Fibroblast of peridontal ligament (primary cell): ENCODE data around the gene CDH12.
A peak's percentile ranks its signal among the peaks of the same experiment; 100 is the strongest.
"Not testable (repeated sequence)": the region's sequence is repeated elsewhere in the genome, so short reads cannot be mapped to it uniquely, and the experiment has no call there.

ENCODE experiments used
- DNase-seq: peaks from one replicate; pipeline ENCODE4 v3.0.0-alpha.2; 2010; ENCODE audit errors: extremely low read depth

The CDH12 gene

DNA sequence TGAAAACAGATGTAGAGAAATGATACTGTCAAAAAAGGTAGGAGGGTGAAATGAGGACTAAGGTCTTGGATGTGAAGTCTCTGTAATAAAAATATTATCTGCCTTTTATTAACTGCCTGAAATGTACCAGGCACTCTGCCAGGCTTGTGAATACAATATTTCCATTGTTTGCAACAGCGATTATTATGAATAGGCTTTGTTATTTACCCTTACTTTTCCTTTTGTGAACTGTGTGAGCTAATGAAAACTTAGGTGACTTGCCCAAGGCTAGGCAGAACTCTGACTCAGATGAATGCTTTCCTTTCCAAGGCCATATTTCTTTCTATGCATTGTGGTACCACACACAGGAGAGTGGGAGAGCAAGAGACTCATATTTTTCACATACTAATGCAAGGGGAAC lies 204.1 kb downstream of the CDH12 start:
- DNase-seq = no peak

DNA sequence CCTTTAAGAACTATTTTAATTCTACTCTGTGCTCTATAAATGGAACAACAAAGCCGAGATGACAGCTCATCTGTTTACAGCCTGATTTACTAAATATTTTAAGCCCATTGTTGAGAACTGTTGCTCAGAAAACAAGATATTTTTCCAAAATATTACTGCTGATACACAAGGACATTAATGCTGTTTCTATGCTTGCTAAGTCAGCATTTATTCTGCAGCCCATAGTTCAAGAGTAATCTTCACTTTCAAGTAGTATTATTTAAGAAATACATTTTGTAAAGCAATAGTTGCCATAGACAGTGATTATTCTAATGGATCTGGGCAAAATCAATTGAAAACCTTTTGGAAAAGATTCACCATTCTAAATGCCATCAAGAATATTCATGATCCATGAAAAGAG lies 208.3 kb downstream of the CDH12 start:
- DNase-seq = no peak

DNA sequence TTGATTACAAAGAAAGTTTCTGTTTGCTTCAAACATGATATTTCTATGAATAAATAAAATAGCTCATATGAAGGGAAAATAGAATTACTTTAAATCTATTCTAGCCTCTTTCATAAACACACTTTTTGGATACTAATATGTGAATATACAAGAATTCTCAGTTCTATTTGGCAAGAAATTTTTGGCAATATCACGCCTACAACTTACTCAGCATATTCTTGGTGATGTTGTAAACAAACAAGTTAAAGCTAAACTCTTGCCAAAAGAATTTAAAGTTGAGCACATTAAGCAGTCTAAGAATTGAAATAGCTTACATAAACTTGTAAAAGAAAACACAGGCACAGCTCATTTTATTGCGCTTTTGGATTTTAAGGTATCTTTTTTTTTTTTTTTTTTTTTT lies 209.8 kb downstream of the CDH12 start:
- DNase-seq = no peak

DNA sequence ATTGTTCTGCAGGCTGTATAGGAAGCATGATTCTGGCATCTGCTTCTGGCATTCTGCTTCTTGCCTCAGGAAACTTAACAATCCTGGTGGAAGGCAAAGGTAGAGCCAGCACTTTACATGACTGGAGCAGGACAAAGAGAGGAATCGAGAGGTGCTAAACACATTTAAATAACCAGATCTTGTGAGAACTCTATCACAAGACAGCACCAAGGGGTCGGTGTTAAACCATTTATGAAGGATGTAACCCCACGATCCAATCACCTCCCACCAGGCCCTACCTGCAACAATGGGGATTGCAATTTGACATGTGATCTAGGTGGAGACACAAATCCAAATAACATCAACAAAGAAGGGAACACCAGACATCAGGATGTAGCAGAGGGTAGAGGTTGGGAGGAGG lies 221.5 kb downstream of the CDH12 start:
- DNase-seq = no peak

DNA sequence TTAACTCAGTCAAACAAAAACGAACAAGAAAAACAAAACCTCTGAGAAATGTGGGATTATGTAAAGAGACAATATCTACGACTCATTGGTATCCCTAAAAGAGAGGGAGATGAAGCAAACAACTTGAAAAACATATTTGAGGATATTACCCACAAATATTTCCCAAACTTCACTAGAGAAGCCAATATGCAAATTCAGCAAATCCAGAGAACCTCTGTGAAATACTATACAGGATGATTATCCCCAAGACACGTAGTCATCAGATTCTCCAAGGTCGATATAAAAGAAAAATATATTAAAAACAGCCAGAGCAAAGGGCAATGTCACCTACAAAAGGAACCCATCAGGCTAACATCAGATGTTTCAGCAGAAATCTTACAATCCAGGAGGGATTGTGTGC lies 226.1 kb downstream of the CDH12 start:
- DNase-seq = no peak

DNA sequence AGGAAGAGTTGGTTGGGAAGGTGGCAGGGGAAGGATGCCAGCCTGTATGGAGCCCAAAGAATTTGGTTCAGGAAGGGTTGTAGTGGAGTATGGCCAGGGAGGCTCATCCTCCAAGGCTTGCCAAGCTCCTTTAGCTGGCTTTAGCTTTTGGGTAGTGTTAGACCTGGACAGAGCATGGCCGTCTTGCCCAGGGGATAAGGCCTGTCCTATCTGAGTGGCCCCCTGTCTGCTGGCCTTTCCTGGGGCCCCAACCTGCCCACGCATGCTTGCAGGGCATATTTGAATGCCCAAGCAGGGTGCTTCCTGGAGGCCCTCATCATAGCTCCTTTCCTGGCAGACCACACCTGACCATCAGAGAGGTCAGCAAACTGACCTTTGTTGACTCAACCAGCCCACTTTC lies 227.7 kb downstream of the CDH12 start:
- no peak for DNase-seq

DNA sequence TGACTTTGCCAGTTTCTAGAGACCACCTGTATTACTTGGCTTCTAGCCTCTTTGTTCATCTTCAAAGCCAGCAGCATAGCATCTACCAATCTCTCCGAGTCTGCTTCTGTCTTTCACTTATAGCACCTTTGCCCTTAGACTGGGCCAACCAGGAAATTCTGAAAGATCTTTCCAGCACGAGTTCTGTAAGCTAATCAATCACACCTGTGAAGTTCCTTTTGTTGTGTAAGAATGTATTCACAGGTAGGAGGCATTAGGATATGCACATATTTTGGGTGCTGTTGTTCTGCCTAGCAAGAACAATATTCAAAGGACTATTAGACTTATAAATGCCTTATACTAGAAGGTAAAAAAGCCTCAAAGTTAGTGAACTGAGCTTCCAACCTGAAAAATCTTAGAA lies 232.1 kb downstream of the CDH12 start:
- no peak for DNase-seq

DNA sequence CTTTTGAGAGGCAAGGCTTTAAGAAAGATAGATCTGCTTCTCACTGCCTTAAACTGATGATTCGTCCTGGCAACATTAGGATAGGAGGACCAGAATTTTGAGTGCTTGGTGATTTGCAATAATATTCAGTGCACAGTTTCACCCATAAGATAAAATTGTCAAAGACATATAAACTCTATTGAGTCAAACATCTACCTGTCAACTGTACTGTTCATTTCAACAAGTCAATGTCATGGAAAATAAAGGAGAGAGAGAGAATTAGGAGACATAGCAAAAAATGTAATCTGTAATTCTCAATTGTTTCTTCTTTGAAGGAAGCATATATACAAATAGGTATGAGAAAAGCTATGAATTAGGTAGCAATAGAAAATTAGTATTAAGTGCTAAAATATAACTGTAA lies 237.2 kb downstream of the CDH12 start:
- DNase-seq = no peak

DNA sequence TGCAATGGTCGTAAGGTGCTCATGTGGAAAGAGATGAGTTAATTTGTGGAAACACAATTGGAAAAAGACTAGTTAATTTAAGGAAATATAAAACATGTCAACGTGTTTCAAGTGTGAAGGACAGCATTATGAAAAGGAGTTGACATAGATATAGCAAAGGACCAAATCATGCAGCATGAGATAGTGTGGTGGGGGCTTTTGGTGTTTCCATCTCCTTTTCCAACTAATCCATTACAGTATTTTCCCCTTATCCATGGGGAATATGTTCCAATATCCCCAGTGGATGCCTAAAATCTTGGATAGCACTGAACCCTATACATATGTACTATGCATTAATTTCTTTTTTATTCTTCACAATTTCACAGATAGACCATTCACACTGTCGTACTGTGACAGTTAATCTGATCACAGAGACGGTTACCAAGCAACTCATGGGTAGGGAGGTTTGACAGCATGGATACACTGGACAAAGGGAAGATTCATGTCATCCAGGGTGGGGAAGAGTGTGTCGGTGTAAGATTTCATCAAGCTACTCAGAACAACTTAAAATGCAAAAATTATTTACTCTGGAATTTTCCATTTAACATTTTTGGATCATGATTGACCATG lies 238.6 kb downstream of the CDH12 start:
- no peak for DNase-seq

DNA sequence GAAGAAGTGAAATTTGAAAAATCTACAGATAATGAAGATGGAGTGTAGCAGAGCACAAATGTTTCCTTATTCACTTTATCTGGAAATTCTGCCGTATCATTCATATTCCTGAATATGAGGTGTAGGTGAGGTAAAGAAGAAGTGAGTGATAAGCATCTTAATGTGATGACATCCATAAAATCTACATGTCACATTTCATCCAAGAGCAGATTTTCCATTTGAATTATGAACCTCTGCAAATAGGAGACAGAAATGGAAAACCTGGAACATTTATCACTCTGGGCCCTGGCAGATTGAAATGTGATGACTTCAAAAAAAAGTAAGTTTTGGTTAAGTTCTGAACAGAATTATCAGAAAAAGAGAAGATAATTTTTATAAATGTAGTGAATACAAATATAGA lies 240.2 kb downstream of the CDH12 start:
- DNase-seq = no peak

DNA sequence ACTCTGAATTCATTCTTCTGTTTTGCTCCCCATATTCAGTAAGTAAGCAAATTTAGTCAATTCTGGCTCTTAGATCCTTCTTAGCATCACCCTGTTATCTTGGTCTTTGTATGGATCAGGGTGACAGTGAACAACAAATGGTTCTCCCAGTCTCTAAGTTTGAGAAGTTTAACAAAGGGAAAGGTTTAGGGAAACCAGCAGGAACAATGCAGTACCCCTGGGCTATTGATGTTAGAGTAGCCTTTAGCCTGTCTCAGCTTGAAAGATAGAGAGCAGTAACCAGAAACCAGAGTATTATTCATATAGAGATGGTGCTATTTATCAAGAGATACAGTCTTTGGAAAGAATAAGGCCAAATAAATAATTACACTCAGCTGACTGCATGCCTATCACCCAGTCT lies 241.8 kb downstream of the CDH12 start:
- no peak for DNase-seq

DNA sequence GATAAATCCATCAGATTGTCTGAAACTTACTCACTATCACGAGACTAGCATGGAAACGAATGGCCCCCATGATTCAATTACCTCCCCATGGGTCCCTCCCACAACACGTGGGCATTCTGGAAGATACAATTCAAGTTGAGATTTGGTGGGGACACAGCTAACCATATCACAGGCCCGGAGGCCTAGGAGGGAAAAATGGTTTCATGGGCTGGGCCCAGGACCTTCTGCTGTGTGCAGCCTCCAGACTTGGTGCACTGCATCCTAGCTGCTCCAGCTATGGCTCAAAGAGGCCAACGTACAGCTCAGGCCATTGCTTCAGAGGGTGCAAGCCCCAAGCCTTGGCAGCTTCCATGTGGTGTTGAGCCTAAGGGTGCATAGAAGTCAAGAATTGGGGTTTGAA lies 245.6 kb downstream of the CDH12 start:
- not testable (repeated sequence) for DNase-seq

DNA sequence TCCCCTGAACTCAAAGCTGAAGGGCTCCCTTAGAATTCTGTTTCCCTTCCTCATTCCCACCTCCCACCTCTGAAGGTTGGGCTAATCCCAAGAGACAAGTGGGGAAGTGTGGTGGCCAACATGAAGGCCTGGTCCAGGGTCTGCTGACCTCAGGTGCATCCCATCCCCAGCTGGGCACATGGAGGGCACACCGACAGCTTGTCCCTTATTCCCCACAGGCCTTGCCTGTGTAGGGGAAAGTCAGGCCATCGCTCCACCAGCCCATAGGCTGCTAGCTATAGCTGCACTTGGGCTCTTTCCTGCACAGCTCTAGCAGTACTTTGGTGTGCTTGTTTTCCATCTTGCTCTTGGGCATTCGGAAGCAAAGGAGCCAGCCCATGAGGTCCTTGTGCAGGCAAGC lies 247.7 kb downstream of the CDH12 start:
- DNase-seq = no peak

DNA sequence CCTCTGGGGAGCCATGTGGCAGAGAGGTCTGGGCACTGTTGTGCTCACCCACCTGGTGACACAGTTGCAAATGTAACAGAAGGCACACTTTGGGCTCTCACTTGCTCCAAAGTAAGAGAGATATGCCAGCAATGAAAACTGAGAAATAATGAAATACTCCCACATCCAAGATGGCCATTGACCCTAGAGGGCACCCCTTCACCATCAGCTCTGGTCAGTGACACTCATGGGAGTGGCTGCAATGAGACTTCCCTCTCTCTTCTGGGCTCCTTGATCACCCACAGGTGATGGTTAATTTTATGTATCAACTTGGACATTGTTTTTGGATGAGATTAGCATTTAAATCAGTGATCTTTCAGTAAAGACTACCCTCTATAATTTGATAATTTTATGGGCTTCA lies 248.4 kb downstream of the CDH12 start:
- DNase-seq = no peak

DNA sequence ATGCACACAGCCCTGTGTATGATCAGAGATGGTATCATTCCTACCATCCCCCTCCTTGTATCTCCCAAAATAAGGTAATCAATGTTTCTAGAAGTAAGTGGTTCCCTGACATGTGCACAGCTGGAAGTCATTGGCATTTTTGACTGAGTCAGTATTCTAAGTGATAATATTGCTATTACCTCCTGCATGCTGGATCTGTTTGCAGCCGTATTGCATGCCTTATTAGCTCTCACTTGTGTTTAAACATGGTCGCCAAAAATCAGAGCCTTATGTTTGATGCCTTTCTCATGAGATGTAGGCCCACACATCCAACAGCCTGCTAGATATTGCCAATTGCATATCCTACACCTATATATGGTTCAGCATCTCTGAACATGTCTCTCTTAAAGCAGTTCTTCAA lies 254.3 kb downstream of the CDH12 start:
- no peak for DNase-seq

DNA sequence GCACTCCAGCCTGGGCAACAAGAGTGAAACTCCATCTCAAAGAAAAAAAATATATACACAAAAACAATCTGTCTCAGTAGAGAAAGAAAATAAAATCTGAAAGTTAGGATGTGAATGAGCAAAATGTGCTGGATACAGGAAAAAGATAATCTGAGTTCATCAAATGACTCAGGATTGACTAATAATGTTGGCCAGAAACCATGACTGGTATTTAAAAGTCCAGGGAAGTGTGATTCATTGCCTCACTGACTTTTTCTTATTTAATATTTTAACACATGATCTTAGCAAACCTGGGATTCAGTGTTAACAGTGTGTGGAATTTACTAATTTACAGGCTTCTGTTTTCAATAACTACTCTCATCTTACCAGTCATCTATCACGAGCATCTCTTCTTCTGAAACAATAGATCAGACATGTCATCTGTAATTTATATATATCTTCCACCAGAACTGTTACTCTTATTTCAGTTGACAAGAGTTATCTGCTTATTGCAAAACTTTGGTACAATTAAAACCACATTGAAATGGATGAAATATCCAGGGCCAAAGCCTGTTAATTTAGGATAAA lies 256.7 kb downstream of the CDH12 start:
- peak; percentile 61 for DNase-seq

DNA sequence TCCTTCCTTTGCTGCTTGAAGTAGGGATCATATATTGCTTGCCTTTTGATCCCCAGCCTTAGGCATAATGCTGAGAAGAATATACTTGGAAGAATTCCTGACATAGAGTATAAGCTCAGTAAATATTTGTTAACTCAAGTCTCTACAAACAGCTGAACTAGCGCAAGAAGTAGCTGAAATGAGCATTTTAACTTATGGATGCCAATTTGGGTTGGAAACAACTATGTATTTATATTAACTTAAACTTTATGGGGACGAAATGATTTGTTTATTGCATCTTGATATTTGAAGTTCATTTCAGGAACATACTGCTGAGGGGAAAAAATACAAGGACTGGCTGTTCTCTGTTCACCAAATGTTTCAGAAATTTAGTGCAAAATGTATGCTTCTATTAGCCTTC lies 258.7 kb downstream of the CDH12 start:
- no peak for DNase-seq

DNA sequence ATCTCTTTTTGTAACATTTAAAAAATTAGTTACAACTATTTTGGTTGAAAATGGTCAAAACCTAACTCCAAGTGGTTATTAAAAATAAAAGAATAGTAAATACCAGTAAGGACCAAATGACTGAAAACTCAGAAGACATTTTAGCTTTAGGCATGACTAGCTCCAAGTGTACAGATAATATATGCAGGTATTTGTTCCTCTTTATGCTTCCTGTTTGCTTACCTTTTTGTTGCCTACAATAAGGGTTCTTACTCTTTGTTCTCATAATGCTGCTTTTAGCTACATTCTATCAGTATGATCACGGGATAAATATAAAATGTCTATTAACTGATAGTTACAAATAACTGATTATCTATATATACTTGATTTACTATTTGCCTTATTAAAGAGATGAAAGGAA lies 259.6 kb downstream of the CDH12 start:
- no peak for DNase-seq

DNA sequence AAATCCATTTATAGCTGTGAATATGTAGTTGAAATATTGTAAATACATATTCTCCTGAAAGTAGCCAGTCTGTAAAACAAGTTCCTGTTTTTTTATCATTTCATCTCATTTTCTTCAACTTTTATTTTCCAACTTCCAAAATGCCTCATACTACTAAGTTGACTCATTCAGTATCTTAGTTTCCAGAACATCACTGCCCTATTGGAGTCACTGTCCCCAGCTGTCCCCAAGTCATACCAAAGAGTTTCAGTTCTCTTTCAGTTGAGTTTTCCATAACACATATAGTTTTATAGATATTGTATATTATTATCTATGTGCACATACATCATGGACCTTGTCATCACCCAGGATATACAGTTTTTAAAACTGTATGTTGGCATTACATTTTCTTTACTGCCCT lies 261.7 kb downstream of the CDH12 start:
- no peak for DNase-seq

DNA sequence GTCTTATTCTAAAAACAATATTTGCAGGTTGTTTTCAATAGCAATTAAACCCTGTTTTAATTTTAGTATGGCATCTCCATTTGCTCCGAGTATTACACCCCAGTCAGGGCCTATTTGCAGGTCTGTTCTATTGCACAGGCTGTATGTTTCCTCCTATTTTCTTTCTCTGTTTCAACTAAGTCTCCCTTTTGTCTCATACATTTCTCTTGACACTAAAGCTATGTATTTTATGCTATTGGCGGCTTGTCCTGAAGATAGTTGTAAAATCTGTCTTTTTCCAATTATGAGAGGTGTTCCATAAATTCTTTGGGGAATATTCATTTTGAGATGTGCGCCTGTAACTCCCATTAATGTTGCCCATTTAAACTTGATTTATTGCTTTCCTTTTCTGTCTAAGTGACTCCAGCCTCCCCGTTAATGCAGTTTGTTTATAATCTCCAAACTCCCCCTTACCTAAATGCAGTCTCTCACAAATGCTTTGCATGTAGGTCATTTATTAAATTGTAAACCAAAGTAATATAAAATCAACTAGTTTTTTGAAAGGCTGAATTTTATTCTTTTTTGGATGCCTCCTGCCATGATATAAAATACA lies 262.4 kb downstream of the CDH12 start:
- no peak for DNase-seq

DNA sequence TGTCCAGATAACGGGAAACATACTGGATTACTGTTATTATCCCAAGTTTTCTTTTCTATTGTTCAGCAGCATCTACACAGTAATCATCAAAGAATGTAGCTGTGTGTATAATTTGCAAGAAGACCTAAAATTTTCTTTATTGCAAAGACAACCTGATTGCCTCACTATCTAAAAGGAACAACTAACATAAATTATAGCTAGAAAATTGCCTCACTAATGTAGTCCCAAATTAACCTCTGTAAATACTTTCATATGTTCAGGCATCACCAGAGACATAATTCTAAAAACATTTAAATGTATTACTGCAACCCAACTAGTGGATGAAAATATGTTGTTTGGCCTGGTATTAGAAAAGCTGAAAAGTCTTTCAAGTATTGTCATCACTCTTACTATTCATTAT lies 275.4 kb downstream of the CDH12 start:
- no peak for DNase-seq

DNA sequence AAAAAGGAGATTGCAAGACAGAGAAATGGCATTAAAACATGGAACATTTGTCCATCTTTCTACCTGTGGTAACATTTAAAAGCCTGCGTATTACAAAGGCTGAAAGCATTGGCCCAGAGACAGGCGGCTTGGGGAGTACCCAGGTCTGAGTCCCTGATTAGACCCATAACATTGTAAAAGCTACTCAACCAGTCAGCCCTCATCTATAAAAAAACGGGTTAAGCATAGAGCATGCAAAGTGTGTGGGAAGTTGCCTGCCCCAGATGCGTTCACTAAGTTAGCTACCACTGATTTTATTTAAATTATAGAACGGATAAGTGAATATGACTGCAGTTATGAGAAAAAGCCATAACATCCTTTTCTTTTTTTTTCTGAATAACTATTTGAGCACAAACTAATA lies 276.1 kb downstream of the CDH12 start:
- DNase-seq = no peak

DNA sequence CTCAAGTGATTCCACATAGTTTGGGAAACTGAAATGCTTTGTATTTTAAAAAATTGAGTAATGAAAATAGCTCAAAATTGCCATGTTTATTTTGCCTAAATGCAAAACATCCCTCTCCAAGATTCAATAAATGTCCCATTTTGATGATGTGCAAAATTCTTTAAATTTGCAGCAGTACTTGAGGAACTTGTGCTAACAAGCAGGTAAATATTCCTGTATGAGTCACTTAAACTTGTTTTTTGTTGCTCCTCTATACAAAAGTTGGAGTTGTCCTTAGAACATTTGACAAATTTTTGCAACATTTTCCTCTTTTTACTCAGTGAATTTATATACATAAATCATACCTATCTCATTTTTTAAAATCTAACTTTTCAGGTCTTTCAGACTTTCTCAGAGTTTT lies 280.2 kb downstream of the CDH12 start:
- DNase-seq = no peak

DNA sequence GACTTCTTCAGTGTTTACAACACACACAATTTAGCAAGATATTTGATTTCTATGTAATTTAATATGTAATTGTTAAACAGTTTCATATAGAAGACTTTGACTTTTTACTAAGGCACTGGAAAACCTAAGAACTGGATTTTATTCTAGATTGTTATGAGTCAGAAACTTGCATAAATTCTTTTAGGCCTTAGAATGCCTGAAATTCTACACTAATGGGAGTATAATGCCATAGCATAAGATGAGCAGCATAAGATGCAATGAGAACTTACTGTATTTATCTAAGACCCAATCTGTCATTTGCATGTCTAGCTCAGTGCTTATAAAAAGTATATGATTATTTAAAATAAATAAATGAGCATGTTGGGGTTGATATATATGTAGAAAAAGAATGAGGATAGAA lies 285.2 kb downstream of the CDH12 start:
- no peak for DNase-seq
